Measurements from ENCODE around the gene SORBS1.

- TF ChIP-seq CTCF (tag by site-specific recombination; IDR thresholded peaks at IDR 0.05), result no peak
- TF ChIP-seq ZNF114 (tag by site-specific recombination; IDR thresholded peaks at IDR 0.05), result no peak
- TF ChIP-seq TCF7L2 (IDR thresholded peaks at IDR 0.05; ENCODE audit: borderline replicate concordance, low read depth, low read length), result no peak
Measured at GRCh38 chr10:95466436-95466835, 94.7 kb downstream of the SORBS1 start.

Measured in HEK293 (cell line).